Measurements from ENCODE around the gene MGMT.

DNA sequence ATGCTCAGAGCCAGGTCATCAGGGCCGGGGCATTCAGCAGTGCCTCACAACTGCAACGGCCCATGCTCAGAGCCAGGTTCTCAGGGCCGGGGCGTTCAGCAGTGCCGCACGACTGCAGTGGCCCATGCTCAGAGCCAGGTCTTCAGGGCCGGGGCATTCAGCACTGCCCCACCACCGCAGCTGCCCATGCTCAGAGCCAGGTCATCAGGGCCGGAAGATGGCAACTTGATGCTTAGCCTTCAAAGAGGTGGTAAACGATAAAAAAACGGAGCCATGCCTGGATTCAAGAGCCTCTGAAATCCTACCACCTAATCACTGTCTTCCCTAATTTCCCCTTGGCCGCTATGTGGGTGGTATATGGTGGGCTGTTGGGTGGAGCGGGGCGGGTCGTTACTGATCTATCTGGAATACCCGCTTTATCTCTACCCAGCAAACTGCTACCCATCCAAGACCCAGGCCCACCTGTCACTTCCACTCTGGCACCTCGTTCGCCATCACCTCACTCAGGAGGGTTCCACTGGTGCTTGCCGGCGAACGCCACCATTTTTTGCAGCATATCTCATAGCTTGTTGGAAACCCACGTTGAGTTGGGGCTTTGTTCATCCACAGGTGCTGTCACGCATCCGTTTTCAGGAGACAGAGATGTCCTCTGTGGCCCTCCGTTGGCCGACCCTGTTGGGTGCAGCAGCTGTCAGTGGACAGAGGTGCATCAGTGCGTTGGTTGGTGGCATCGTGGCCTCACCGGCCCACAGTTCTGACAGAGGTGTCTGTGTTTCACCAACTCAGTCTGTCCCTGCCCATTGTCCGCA lies 275.9 kb downstream of the MGMT start:
- TF ChIP-seq, protein P1, sequence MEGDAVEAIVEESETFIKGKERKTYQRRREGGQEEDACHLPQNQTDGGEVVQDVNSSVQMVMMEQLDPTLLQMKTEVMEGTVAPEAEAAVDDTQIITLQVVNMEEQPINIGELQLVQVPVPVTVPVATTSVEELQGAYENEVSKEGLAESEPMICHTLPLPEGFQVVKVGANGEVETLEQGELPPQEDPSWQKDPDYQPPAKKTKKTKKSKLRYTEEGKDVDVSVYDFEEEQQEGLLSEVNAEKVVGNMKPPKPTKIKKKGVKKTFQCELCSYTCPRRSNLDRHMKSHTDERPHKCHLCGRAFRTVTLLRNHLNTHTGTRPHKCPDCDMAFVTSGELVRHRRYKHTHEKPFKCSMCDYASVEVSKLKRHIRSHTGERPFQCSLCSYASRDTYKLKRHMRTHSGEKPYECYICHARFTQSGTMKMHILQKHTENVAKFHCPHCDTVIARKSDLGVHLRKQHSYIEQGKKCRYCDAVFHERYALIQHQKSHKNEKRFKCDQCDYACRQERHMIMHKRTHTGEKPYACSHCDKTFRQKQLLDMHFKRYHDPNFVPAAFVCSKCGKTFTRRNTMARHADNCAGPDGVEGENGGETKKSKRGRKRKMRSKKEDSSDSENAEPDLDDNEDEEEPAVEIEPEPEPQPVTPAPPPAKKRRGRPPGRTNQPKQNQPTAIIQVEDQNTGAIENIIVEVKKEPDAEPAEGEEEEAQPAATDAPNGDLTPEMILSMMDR (IDR thresholded peaks at IDR 0.05), result no peak
- TF ChIP-seq POLR2A (IDR thresholded peaks at IDR 0.05; ENCODE audit: low read depth) (no peak), POLR2AphosphoS5 (IDR thresholded peaks at IDR 0.05) (no peak)
